ENCODE results near the gene MIF.

GRCh38 chr22:23891726-23892125 lies 2.5 kb upstream of the MIF start:
- TF ChIP-seq POLR2A (IDR thresholded peaks at IDR 0.05; ENCODE audit: low read depth, low read length) (no peak), CTCF (IDR thresholded peaks at IDR 0.05; ENCODE audit: extremely low read depth in 1 of 2, insufficient read depth in 1 of 2, low read depth in 1 of 2, low read length in 2 of 2) (no peak), EZH2 (IDR thresholded peaks at IDR 0.05; ENCODE audit: borderline replicate concordance, low read depth, low read length, severe bottlenecking) (no peak), POLR2AphosphoS5 (IDR thresholded peaks at IDR 0.05; ENCODE audit: insufficient read depth, low read depth, low read length) (no peak), MAX (IDR thresholded peaks at IDR 0.05; ENCODE audit: insufficient read depth, insufficient read length) (no peak), MYC (IDR thresholded peaks at IDR 0.05; ENCODE audit: low read depth, low read length) (no peak)
